ENCODE results near the gene FAM156A. TPM values are rescaled to one million over a fixed set of nuclear protein-coding genes. Genes with fewer than 3 reads are reported as not detected.
"Not testable (repeated sequence)": the region's sequence is repeated elsewhere in the genome, so short reads cannot be mapped to it uniquely, and the experiment has no call there.

The FAM156A gene
- total RNA-seq, 1 experiment from 2014 or later: 8.8 TPM

DNA sequence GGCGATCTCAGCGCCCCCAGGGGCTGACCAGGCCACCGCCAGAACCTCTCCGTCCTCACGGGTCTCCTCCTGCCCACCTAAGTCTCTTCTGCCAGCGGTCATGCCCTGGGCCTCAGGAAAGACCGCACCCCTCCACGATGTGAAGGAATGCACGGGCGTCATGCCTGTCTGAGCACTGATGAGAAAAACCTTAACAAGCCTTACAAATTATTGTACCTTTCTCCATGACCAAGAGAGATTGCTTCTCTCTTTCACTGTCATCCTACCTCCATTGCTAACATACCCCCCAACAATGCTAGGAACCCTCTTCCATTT, 22.9 kb downstream of the FAM156A start:
- not testable (repeated sequence) for H3K36me3 ChIP-seq (replicated peaks; ENCODE audit: control insufficient read depth, insufficient read depth, low read length); DNase-seq; H3K27me3 ChIP-seq (ENCODE audit: control insufficient read depth, insufficient read depth, low read length)
- peak overlapping the region; percentile 72 for H3K4me3 ChIP-seq (ENCODE audit: insufficient read depth, low read depth, low read length)

DNA sequence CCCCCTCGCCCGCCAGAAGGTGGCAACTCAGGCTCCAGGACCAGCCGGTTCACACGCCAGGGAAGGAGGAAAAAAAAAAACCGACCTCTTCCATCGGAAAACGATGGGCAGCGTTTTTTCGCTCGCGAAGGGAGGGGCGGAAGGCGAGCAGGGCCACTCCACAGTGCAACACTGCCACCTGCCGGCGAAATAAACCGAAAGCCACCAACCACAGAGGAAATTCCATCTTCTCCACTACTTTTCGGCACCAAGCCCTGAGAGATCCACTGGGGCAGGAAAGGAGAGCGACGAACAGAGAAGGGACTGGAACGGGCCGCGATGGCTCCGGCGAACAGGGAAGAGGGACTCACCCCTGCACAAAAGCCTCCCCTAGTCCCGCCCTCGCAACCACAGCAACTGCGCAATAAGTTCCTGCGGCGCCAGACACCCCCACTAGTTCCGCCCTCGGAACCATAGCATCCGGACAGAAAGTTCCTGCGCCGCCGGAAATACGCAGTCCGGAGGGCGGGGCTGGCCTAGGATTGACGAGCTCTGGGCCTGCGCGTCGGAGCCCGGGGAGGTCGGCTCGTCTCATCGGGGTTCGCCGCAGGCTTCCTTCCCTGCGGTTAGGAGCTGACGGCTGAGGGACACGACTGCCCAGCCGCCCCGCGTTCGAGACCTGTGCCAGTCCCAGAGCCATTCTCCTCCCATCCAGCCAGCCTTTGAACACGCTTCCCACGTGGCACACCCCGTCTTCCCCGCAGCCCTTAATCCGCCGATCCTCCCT, 23.4 kb downstream of the FAM156A start:
- Histone ChIP-seq H3K4me3 (ENCODE audit: insufficient read depth, low read depth, low read length) (peak overlapping the region; percentile 72), H3K27me3 (ENCODE audit: control insufficient read depth, insufficient read depth, low read length) (no peaks in the 10 kb centered on the region), H3K36me3 (replicated peaks; ENCODE audit: control insufficient read depth, insufficient read depth, low read length) (no peaks in the 10 kb centered on the region)
- peak; percentile 93 for DNase-seq

DNA sequence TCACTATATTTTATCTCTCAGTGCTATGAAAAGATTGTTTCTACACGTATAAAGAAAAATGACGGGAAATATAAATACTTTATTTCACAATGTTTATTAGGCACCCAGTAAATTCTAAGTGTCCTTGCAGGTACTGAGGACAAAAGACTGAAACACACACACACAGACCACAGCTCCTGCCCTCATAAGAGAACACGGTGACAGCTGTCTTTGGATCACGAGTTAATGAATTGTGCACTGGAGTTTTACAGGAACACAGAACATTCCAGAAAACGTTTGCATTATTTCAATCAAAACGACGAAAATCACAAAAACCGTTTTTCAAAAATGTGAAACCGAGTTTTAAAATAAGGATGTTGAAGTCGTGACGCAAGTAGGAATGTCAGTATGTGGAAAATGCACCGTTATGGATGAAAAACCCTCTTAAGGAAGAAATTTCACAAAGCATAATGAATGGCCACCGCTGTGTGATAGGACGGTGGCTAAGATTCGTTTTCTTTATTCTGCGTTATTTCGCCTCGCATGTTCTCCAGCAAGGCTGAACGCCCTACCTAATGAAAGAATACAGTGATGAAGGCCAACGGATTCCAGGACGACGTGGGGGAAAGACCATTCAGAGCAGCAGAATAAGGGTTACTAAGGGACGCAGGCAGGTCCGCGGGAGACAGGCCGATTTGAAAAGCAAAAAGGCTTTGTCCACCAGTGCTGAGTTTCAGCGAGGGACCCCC, 24.2 kb downstream of the FAM156A start:
- no peak for DNase-seq
- H3K36me3 ChIP-seq (replicated peaks; ENCODE audit: control insufficient read depth, insufficient read depth, low read length): no peaks in the 10 kb centered on the region
- no peaks in the 10 kb centered on the region for H3K27me3 ChIP-seq (ENCODE audit: control insufficient read depth, insufficient read depth, low read length)
- H3K4me3 ChIP-seq (ENCODE audit: insufficient read depth, low read depth, low read length): peak overlapping the region; percentile 72

DNA sequence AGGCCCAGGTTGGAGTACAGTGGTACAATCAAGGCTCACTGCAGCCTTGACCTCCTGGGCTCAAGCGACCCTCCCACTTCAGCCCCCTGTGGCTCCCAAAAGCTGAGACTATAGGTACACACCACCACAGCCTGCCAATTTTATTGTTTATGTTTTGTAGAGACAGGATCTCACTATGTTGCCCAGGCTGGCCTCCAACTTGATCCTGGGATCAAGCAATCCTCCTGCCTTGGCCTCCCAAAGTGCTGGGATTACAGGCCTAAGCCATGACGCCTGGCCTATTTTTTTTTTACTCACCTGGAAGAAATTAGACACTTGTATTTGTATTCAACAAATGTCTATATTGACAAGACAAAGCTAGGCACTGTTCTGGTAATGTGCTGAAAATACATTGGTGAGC, 25.1 kb downstream of the FAM156A start:
- H3K27me3 ChIP-seq (ENCODE audit: control insufficient read depth, insufficient read depth, low read length): no peaks in the 10 kb centered on the region
- no peak for DNase-seq
- H3K36me3 ChIP-seq (replicated peaks; ENCODE audit: control insufficient read depth, insufficient read depth, low read length): no peaks in the 10 kb centered on the region
- H3K4me3 ChIP-seq (ENCODE audit: insufficient read depth, low read depth, low read length): no peak overlapping the region

DNA sequence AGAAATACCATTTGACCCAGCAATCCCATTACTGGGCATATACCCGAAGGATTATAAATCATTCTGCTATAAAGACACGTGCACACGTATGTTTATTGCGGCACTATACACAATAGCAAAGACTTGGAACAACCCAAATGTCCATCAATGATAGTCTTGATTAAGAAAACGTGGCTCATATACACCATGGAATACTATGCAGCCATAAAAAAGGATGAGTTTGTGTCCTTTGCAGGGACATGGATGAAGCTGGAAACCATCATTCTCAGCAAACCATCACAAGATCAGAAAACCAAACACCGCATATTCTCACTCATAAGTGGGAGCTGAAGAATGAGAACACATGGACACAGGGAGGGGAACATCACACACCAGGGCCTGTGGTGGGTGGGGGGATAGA, 28.1 kb downstream of the FAM156A start:
- not testable (repeated sequence) for H3K27me3 ChIP-seq (ENCODE audit: control insufficient read depth, insufficient read depth, low read length); H3K36me3 ChIP-seq (replicated peaks; ENCODE audit: control insufficient read depth, insufficient read depth, low read length); DNase-seq; H3K4me3 ChIP-seq (ENCODE audit: insufficient read depth, low read depth, low read length)

DNA sequence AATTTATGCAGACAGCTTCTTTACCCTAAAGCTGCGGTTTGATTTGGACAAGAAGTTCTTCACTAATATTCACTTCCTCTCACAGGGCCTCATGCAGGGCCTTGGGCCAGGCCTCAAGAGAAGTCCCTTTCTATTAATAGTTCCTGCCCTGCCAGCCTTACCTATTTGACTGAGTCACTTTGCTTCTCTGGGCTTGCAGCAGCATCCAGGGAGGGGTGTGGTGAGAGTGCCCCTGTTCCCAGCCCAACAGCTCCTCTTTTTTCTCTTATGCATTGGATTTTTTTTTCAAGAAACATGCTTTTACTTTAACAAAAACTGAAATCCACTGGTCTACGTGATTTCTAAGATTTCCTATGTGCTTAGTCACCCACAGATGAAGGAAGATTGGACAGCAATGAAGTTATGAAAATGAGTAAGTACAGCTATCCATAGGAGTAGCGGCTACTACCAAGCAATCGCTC, 34.5 kb downstream of the FAM156A start:
- no peak for DNase-seq
- H3K4me3 ChIP-seq (ENCODE audit: insufficient read depth, low read depth, low read length): no peak overlapping the region
- H3K27me3 ChIP-seq (ENCODE audit: control insufficient read depth, insufficient read depth, low read length): no peaks in the 10 kb centered on the region
- H3K36me3 ChIP-seq (replicated peaks; ENCODE audit: control insufficient read depth, insufficient read depth, low read length): no peaks in the 10 kb centered on the region

DNA sequence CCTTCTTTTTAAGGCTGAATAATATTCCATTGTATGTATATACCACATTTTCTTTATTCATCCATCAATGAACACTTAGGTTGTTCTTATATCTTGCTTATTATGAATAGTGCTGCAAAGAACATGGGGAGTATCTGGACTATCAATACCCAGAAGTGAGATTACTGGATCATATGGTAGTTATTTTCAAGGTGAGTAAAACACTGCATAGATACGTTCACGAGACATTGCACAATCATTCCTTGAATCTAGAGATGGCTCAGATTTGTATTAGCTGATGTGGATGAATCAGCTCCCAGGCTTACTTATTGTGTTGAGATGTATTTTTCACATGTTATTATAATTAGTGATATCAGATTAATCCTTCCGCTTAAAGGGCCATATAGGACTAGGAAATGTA, 43.6 kb downstream of the FAM156A start:
- not testable (repeated sequence) for DNase-seq

DNA sequence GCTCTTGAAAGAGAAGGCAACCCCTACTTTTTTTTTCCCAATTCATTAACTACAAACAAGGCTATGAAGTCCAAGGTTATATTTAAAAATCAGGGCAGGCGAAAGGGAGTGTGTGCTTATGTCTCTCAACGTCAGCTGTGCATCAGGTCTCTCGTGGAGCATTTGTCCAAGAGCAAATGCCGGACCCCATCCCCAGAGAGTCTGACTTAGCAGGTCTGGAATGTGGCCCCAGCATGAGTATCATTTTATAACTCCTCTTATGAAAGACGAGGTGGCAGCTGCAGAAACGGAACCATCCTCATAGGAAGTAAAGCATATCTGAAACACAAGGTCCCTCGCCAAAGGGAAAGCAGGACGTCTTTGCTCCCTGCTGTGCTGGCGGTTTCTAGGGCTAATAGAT, 44.6 kb downstream of the FAM156A start:
- H3K4me3 ChIP-seq (ENCODE audit: insufficient read depth, low read depth, low read length); DNase-seq: not testable (repeated sequence)

More for the DNA sequence above, 43.6 kb downstream of the FAM156A start:
- H3K4me3 ChIP-seq (ENCODE audit: insufficient read depth, low read depth, low read length); H3K27me3 ChIP-seq (ENCODE audit: control insufficient read depth, insufficient read depth, low read length); H3K36me3 ChIP-seq (replicated peaks; ENCODE audit: control insufficient read depth, insufficient read depth, low read length): not testable (repeated sequence)

DNA sequence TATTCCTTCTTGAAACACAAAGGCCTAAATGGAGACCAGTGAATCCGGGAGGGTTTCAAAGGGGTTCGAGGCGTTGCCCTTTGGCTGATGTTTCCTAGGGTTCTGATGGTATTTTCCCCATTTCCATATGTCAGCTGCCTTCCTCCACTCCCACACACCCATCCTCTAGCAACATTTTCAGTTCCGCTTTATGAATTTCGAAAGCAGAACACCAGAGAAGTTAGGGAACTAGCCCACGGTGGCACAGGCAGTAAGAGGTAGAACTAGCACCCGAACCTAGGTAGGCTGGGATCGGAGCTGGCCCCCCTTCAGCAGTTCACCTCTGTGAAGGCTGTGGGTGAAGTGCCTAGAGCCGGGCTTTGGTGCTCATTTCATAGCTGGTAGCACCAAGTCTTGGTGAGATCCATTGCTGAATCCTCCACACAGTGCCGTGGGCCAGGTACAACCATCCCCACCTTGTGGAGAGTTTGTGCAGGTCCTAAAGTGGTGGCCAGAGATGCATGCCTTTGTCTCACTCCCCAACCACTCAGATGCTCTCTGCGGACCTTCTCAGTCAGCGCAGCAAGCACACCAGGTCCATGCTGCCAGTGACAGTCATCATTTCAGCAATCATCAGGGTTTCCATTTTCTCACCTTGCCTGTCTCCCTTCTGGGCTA, 48.9 kb downstream of the FAM156A start:
- not testable (repeated sequence) for DNase-seq; H3K36me3 ChIP-seq (replicated peaks; ENCODE audit: control insufficient read depth, insufficient read depth, low read length); H3K4me3 ChIP-seq (ENCODE audit: insufficient read depth, low read depth, low read length); H3K27me3 ChIP-seq (ENCODE audit: control insufficient read depth, insufficient read depth, low read length)

More for the DNA sequence above, 44.6 kb downstream of the FAM156A start:
- H3K27me3 ChIP-seq (ENCODE audit: control insufficient read depth, insufficient read depth, low read length); H3K36me3 ChIP-seq (replicated peaks; ENCODE audit: control insufficient read depth, insufficient read depth, low read length): not testable (repeated sequence)

DNA sequence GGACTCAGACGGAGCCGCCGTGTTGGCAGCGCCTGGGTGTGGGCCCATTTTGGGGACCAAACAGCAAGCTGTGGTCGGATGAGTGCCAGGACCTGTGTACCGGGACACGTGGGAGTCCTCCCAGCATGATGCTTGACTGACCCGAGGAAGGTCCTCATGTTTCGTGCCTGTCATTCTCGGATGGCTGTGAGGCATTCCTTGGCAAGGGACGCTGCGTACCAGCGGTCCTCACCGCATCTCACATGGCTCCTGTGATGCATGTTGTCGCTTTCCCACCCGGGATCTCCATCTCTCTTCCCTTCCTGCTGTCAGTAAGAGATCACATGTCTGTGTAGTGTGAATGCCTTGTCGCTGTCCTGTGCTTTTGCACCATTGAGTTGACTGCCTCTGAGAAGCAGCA, 50.4 kb downstream of the FAM156A start:
- H3K27me3 ChIP-seq (ENCODE audit: control insufficient read depth, insufficient read depth, low read length); H3K4me3 ChIP-seq (ENCODE audit: insufficient read depth, low read depth, low read length); H3K36me3 ChIP-seq (replicated peaks; ENCODE audit: control insufficient read depth, insufficient read depth, low read length): not testable (repeated sequence)

DNA sequence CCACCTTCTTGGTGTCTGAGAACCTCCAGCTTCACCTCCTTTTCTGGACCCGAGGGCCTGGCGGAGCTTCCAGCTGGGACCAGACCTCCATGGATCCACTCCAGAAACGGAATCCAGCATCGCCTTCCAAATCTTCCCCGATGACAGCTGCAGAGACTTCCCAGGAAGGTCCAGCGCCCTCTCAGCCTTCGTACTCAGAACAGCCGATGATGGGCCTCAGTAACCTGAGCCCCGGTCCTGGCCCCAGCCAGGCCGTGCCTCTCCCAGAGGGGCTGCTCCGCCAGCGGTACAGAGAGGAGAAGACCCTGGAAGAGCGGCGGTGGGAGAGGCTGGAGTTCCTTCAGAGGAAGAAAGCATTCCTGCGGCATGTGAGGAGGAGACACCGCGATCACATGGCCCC, 51.2 kb downstream of the FAM156A start:
- H3K36me3 ChIP-seq (replicated peaks; ENCODE audit: control insufficient read depth, insufficient read depth, low read length); H3K4me3 ChIP-seq (ENCODE audit: insufficient read depth, low read depth, low read length); DNase-seq; H3K27me3 ChIP-seq (ENCODE audit: control insufficient read depth, insufficient read depth, low read length): not testable (repeated sequence)

More for the DNA sequence above, 50.4 kb downstream of the FAM156A start:
- DNase-seq: not testable (repeated sequence)

DNA sequence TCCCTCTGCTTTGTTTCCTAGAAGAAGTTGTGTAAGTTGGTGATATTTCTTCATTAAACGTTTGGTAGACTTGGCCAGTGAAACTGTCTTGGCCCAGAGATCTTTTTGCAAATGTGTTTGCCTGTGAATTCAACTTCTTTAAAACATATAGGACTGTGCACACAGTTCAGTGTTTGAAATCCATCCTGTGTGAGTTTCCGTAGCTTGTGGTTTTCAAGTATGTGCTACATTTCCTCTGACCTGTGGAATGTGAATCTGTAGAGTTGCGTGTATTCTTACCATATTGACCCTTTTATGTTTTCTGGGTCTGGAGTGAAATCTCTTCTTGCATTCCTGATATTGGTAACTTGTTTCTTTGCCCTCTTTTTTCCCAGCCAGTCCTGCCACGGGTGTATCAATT, 52.2 kb downstream of the FAM156A start:
- H3K4me3 ChIP-seq (ENCODE audit: insufficient read depth, low read depth, low read length); H3K36me3 ChIP-seq (replicated peaks; ENCODE audit: control insufficient read depth, insufficient read depth, low read length); H3K27me3 ChIP-seq (ENCODE audit: control insufficient read depth, insufficient read depth, low read length); DNase-seq: not testable (repeated sequence)

DNA sequence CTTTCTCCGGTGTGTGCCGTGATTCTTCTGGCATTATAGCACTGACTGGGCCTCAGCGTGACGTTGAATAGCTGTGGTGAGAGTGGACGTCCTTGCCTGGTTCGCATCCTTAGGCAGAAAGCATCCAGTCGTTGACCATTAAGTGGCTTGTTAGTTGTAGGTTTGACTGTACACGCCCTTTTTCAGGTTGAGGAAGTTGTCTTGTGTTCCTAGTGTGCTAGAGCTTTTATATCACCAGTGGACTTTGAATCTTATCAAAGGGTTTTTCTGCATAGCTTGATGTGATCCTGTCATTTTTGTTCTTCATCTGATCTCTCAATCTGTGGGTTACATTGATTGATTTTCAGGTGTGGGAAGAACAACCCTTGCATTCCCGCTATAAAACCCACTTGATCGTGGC, 52.8 kb downstream of the FAM156A start:
- DNase-seq; H3K36me3 ChIP-seq (replicated peaks; ENCODE audit: control insufficient read depth, insufficient read depth, low read length); H3K27me3 ChIP-seq (ENCODE audit: control insufficient read depth, insufficient read depth, low read length); H3K4me3 ChIP-seq (ENCODE audit: insufficient read depth, low read depth, low read length): not testable (repeated sequence)
